ENCODE measurements around the gene DDX39A.
"Not testable (repeated sequence)": the region's sequence is repeated elsewhere in the genome, so short reads cannot be mapped to it uniquely, and the experiment has no call there.

DDX39A gene

DNA sequence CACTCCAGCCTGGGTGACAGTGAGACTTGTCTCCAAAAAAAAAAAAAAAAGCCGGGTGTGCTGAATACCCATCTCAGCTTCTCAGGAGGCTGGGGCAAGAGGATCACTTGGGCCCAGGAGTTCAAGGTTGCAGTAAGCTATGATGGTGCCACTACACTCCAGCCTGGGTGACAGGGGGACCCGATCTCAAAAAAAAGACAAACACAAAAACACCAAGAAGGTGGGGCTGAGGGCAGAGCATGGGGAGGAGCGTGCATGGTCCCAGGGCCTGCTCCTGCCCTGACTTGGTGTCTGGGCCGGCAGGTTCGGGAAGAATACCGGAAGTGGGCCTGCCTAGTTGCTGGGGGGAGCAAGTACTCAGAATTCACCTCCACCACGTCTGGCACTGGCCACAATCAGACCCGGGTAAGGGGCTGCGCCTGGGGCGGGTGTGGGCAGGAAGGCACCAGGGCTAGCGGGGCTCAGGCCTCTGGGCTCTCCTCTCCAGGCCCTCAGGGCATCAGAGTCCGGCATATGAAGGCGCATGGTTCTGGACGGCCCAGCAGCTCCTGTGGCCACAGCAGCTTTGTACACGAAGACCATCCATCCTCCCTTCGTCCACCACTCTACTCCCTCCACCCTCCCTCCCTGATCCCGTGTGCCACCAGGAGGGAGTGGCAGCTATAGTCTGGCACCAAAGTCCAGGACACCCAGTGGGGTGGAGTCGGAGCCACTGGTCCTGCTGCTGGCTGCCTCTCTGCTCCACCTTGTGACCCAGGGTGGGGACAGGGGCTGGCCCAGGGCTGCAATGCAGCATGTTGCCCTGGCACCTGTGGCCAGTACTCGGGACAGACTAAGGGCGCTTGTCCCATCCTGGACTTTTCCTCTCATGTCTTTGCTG lies 11.3 kb downstream of the DDX39A start:
- no peak for DNase-seq

DNA sequence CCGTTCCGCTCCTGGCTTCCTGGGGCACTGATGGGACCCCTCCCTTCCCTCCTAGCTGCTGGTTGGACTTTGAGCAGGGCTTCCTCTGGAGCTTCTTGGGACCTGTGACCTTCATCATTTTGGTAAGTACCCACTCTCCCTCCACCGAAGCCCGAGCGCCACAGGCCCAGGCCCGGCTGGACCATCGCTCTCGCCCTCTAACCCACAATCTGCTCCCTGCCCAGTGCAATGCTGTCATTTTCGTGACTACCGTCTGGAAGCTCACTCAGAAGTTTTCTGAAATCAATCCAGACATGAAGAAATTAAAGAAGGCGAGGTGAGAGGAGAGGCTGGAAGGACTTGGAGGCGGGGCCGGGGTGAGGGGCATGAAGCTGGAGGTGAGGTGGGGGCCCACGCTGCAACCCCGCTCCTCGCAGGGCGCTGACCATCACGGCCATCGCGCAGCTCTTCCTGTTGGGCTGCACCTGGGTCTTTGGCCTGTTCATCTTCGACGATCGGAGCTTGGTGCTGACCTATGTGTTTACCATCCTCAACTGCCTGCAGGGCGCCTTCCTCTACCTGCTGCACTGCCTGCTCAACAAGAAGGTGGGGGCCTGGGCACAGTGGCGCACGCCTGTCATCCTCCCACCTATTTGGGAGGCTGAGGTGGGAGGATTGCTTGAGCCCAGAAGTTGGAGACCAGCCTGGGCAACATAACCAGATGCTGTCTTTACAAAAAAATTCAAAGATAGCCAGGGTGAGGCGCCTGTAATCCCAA lies 12.3 kb downstream of the DDX39A start:
- DNase-seq: no peak

DNA sequence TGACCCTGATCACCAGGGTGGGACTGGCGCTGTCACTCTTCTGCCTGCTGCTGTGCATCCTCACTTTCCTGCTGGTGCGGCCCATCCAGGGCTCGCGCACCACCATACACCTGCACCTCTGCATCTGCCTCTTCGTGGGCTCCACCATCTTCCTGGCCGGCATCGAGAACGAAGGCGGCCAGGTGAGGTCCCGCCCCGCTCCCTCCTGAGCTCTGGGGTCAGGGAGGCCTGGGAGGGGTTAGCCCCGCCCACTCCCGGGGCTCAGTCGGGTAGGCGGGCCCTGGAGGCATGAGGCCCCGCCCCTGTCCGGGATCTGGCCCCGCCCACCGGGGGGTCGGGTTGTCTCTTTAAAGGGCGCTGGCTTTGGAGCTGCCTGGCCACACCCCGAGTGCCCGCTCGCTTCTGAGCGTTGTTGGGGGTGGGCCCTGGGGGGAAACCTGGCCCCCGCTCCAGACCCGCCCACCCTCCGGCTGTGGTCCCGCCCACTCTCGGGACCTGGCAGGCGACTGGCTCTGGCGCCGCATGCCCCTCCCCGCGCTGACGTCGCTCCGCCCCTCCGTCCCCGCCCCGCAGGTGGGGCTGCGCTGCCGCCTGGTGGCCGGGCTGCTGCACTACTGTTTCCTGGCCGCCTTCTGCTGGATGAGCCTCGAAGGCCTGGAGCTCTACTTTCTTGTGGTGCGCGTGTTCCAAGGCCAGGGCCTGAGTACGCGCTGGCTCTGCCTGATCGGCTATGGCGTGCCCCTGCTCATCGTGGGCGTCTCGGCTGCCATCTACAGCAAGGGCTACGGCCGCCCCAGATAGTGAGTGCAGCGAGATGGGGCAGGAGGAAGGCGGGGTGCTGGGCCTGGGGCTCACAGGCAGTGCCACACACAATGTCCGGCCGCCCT lies 13.1 kb downstream of the DDX39A start:
- peak; percentile 72 for DNase-seq

DNA sequence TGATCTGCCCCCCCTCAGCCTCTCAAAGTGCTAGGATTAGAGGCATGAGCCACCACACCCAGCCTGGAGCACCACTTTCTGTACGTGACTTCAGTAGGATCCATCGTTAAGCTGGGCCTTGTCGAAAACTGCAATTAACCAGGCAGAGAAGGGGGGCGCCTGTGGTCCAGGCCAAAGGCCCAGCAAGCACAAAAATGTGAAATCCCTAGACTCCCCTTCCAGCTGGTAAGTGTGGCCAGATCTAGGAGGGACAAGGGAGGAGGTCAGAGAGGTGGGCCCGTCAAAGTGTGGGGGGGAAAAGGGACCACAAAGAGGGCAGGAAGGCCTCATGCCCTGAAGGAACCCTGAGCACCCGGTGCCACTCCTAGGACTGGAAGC lies 13.8 kb downstream of the DDX39A start:
- no peak for DNase-seq

DNA sequence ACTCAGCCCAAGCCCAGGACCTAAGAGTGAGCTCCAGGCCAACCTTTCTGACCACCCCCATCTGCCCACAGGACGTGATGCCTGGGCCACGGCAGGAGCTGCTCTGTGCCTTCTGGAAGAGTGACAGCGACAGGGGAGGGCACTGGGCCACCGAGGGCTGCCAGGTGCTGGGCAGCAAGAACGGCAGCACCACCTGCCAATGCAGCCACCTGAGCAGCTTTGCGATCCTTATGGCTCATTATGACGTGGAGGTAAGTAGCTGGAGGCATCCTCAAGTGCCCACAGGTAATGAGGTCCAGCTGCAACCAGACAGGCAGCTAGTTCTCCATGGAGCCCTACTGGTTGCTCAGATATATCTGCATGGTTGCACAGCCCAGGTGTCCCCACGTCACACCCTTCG lies 14.8 kb downstream of the DDX39A start:
- peak; percentile 61 for DNase-seq

- DNase-seq: not testable (repeated sequence)
Observed at GRCh38 chr19:14403145-14403930, 15.8 kb downstream of the DDX39A start.

DNA sequence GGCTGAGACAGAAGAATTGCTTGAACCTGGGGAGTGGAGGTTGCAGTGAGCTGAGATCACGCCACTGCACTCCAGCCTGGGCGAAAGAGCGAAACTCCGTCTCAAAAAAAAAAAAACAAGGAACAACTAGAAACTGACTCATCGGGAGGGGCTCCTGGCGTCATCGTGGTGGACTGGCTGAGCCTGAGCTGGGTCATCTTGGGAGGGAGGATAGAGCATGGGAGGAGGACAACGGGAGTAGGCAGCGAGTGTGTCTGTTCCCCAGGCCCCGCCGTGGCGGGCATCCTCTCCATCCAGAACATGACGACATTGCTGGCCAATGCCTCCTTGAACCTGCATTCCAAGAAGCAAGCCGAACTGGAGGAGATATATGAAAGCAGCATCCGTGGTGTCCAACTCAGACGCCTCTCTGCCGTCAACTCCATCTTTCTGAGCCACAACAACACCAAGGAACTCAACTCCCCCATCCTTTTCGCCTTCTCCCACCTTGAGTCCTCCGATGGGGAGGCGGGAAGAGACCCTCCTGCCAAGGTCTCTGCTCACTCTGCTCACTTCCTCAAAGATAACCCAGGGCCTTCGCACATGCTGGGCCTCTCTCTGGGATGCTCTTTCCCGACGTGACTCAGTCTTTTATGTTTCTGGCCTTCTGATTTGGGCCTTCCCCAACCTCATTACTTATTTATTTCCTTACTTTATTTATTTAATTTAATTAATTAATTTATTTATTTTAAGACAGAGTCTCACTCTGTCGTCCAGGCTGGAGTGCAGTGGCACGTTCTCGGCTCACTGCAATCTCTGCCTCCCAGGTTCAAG lies 16.6 kb downstream of the DDX39A start:
- no peak for DNase-seq

GRCh38 chr19:14401468-14402195 lies 17.5 kb downstream of the DDX39A start:
- no peak for DNase-seq

GRCh38 chr19:14400951-14401431 lies 18.1 kb downstream of the DDX39A start:
- no peak for DNase-seq

GRCh38 chr19:14397168-14397567 lies 22.0 kb downstream of the DDX39A start:
- not testable (repeated sequence) for DNase-seq

DNA sequence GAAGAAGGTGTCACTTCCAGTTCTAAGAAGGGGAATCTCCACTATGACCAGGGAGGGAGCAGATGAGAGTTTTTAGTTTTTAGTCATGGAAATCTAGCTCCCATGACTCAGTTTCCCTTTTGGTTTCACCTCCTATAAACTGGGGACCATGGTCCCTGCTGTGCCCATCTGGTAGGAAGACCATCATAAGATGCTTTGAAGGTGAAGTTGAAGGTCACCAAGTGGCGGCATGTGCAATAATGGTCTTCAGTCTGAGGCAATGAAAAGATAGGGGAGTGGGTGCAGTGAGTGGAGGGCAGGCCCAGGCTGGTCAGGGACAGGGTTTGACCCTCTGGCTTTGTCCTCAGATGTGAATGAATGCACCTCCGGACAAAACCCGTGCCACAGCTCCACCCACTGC lies 22.4 kb downstream of the DDX39A start:
- DNase-seq: not testable (repeated sequence)

- no peak for DNase-seq
Observed at GRCh38 chr19:14395710-14396336, 23.3 kb downstream of the DDX39A start.

- DNase-seq: no peak
Observed at GRCh38 chr19:14395262-14395661, 23.9 kb downstream of the DDX39A start.

- no peak for DNase-seq
Observed at GRCh38 chr19:14394167-14394566, 25.0 kb downstream of the DDX39A start.

- DNase-seq: no peak
Observed at GRCh38 chr19:14393329-14393728, 25.8 kb downstream of the DDX39A start.

GRCh38 chr19:14391156-14391821 lies 27.9 kb downstream of the DDX39A start:
- DNase-seq: no peak

DNA sequence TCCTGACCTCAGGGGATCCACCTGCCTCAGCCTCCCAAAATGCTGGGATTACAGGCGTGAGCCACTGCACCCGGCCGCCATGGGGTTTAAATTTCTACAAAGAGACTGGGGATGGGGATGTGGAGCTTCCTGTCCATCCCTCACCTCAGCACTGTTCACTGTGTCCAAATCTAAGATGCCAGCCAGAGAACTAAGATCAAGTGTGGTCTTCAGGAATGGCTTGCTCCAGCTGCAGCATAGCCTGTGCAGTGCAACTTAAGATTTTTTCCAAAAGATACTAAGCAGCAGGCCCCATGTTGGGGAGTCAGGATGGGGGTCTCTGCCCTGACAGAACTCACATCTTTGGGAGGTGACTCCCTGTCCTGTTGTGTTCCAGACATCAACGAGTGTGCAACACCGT lies 28.6 kb downstream of the DDX39A start:
- no peak for DNase-seq

GRCh38 chr19:14385492-14385891 lies 33.6 kb downstream of the DDX39A start:
- no peak for DNase-seq
